Left lung (tissue), 10 donors: Measurements from ENCODE around the gene RRAD. TPM values are rescaled to one million over a fixed set of nuclear protein-coding genes. Genes with fewer than 3 reads are reported as not detected.
"Not testable (repeated sequence)": the region's sequence is repeated elsewhere in the genome, so short reads cannot be mapped to it uniquely, and the experiment has no call there.

ENCODE experiments used
- ATAC-seq: fragments of 200-7000 bp; cut with Tn5 transposase; one replicate; pipeline ENCODE4 v1.9.1; 2020; ENCODE audit warnings: moderate library complexity
- DNase-seq, 4 donors: peaks; one replicate each; pipeline ENCODE4 v3.0.0-alpha.2; 2013 to 2020
- H3K27ac ChIP-seq, 2 donors: fragments of 200-600 bp; sonication (generic) in 1 of 2; one replicate each; pipeline versions ENCODE4 v1.5.0 to v1.8.0; 2020 to 2021
- H3K27me3 ChIP-seq, 2 donors: fragments of 200-600 bp; sonication (generic) in 1 of 2; one replicate each; pipeline versions ENCODE4 v1.5.0 to v1.8.0; 2020 to 2021
- H3K36me3 ChIP-seq, 2 donors: fragments of 200-600 bp; sonication (generic) in 1 of 2; one replicate each; pipeline versions ENCODE4 v1.5.0 to v1.8.0; 2020 to 2021
- H3K4me1 ChIP-seq, 2 donors: fragments of 200-600 bp; one replicate each; pipeline ENCODE4 v1.8.0; 2021
- H3K4me3 ChIP-seq, 2 donors: fragments of 200-600 bp; sonication (generic) in 1 of 2; one replicate each; pipeline versions ENCODE4 v1.5.0 to v1.8.0; 2020 to 2021; ENCODE audit warnings: mild to moderate bottlenecking in 1 of 2
- H3K9me3 ChIP-seq, 2 donors: fragments of 200-600 bp; sonication (generic) in 1 of 2; one replicate each; pipeline versions ENCODE4 v1.5.0 to v1.8.0; 2020 to 2021
- CTCF ChIP-seq, 2 donors: fragments of 200-600 bp; sonication (generic) in 1 of 2; IDR thresholded peaks; one replicate each; pipeline versions ENCODE4 v1.5.0 to v1.8.0; 2021; ENCODE audit warnings: antibody characterized with exemption in 2 of 2
- intact Hi-C, 2 donors: fragments of 100-400 bp; cut with DNase I; formaldehyde crosslinking; loops; one replicate each; pipeline versions ENCODE4 v1.11.2 to v1.14.2; 2022
- polyA plus RNA-seq, 6 donors: library from polyadenylated mRNA; unstranded; fragments of 120-200 nt; gene quantifications; one replicate each; pipeline ENCODE4 v1.2.1, GENCODE V29; 2013; ENCODE audit not compliant: insufficient read length in 6 of 6
- total RNA-seq, 2 donors: library from RNA; stranded (reverse); fragmentation: NEBNext Ultra II Directional; extraction: Animal tissue kit (Norgen Biotek cat#: 25700); gene quantifications; one replicate each; pipeline ENCODE4 v1.2.1, GENCODE V29; 2021
- donor health status: DM: no; HTN: yes; CAD: no.
- donor health status: DM: no; HTN: no; CAD: no.

RRAD gene
- total and polyA plus RNA-seq, 8 donors, result 8.1 to 31.8 (median 9.0) TPM

GRCh38 chr16:66935314-66936011, 10.1 kb upstream of the RRAD start, which contains the start of gene CES2:
Gene CES2 (plus strand): TSS chr16:66935516. CDS start chr16:66935636, 120 bp downstream.
- Histone ChIP-seq H3K9me3 (no peaks in the 10 kb centered on the region), H3K4me1 (peaks cover 22 to 44% of the 10 kb centered on the region in 2 donors), H3K27me3 (no peaks in the 10 kb centered on the region), H3K27ac (peak within 1 kb of the TSS; percentile 91 to 92), H3K4me3 (peak within 1 kb of the TSS; percentile 92 to 97), H3K36me3 (peaks cover 0 to 38% of the 10 kb centered on the region in 2 donors)
- no peak for TF ChIP-seq CTCF (IDR thresholded peaks at IDR 0.05)
- intact Hi-C loops, result no loop called here
- ATAC-seq (peak; percentile 82), DNase-seq (peak in 2 of 4 donors; percentile 69 to 85)

- H3K9me3 ChIP-seq, intact Hi-C loops, DNase-seq, H3K27me3 ChIP-seq: not testable (repeated sequence)
- Histone ChIP-seq H3K27ac (peak overlapping the region; percentile 91 to 92), H3K4me3 (peak overlapping the region; percentile 92 to 97), H3K36me3 (peaks cover 0 to 32% of the 10 kb centered on the region in 2 donors), H3K4me1 (peaks cover 22 to 46% of the 10 kb centered on the region in 2 donors)
- peak; percentile 9 for ATAC-seq
Measured at GRCh38 chr16:66934839-66935313, 9.5 kb upstream of the RRAD start.

GRCh38 chr16:66934138-66934838, 9.0 kb upstream of the RRAD start, which contains the start of gene CIAO2B:
Gene CIAO2B (minus strand): TSS chr16:66934402. CDS start chr16:66934364, 38 bp downstream.
- no peak for TF ChIP-seq CTCF (IDR thresholded peaks at IDR 0.05)
- intact Hi-C loops, result no loop called here
- peaks cover 22 to 46% of the 10 kb centered on the region in 2 donors for H3K4me1 ChIP-seq
- peak within 1 kb of the TSS; percentile 92 to 97 for H3K4me3 ChIP-seq
- DNase-seq, result peak; percentile 91 to 97 (median 94)
- H3K27me3 ChIP-seq, result no peaks in the 10 kb centered on the region
- H3K9me3 ChIP-seq, result no peaks in the 10 kb centered on the region
- peaks cover 0 to 26% of the 10 kb centered on the region in 2 donors for H3K36me3 ChIP-seq
- H3K27ac ChIP-seq, result peak within 1 kb of the TSS; percentile 91 to 92
- peak; percentile 91 for ATAC-seq

- no peak for TF ChIP-seq CTCF (IDR thresholded peaks at IDR 0.05)
- H3K4me1 ChIP-seq, result peaks cover 22 to 46% of the 10 kb centered on the region in 2 donors
- H3K27me3 ChIP-seq, result no peaks in the 10 kb centered on the region
- intact Hi-C loops, result no loop called here
- no peaks in the 10 kb centered on the region for H3K9me3 ChIP-seq
- peaks cover 0 to 21% of the 10 kb centered on the region in 2 donors for H3K36me3 ChIP-seq
- peak overlapping the region; percentile 91 to 92 for H3K27ac ChIP-seq
- DNase-seq (no peak), ATAC-seq (peak; percentile 1)
- H3K4me3 ChIP-seq, result peak overlapping the region; percentile 92 to 97
Measured at GRCh38 chr16:66933776-66934137, 8.4 kb upstream of the RRAD start.

GRCh38 chr16:66932076-66932475, 6.7 kb upstream of the RRAD start:
- peaks cover 26 to 49% of the 10 kb centered on the region in 2 donors for H3K4me1 ChIP-seq
- no peak for TF ChIP-seq CTCF (IDR thresholded peaks at IDR 0.05)
- peaks cover 0 to 12% of the 10 kb centered on the region in 2 donors for H3K36me3 ChIP-seq
- no peaks in the 10 kb centered on the region for H3K27me3 ChIP-seq
- no peak for ATAC-seq
- no peak overlapping the region for H3K4me3 ChIP-seq
- intact Hi-C loops, result no loop called here
- no peaks in the 10 kb centered on the region for H3K9me3 ChIP-seq
- no peak overlapping the region for H3K27ac ChIP-seq
- peak in 1 of 4 donors; percentile 39 for DNase-seq
